ENCODE results near the gene KDELR3. TPM values are rescaled to one million over a fixed set of nuclear protein-coding genes. Genes with fewer than 3 reads are reported as not detected.

KDELR3 gene
- total and polyA plus RNA-seq, 2 donors (not counting 3 experiments of a cell fraction or from before 2014, with no cell fraction given): 28.6 to 61.3 TPM

- H3K9me3 ChIP-seq (replicated peaks; ENCODE audit: control insufficient read depth, insufficient read depth, low read length): no peaks in the 10 kb centered on the region
- ChIA-PET POLR2A (no interaction called here), CTCF (no interaction called here)
- no peak overlapping the region for H2AFZ ChIP-seq (ENCODE audit: low read depth, low read length)
- TF ChIP-seq FOS (IDR thresholded peaks at IDR 0.05; ENCODE audit: borderline replicate concordance, insufficient read depth, low read length) (no peak), MYC (IDR thresholded peaks at IDR 0.05; ENCODE audit: low read depth, low read length) (no peak), POLR2AphosphoS5 (IDR thresholded peaks at IDR 0.05; ENCODE audit: insufficient read depth, low read depth, low read length) (no peak), GATA2 (IDR thresholded peaks at IDR 0.05; ENCODE audit: insufficient read depth, insufficient read length, low read depth, low read length) (no peak), EZH2 (IDR thresholded peaks at IDR 0.05; ENCODE audit: borderline replicate concordance, low read depth, low read length, severe bottlenecking) (no peak), POLR2A (IDR thresholded peaks at IDR 0.05; ENCODE audit: low read depth, low read length) (no peak), CTCF (IDR thresholded peaks at IDR 0.05; ENCODE audit: extremely low read depth in 1 of 2, insufficient read depth in 1 of 2, low read depth in 1 of 2, low read length in 2 of 2) (no peak), JUN (IDR thresholded peaks at IDR 0.05; ENCODE audit: borderline replicate concordance, insufficient read depth, insufficient read length, low read depth) (no peak), MAX (IDR thresholded peaks at IDR 0.05; ENCODE audit: insufficient read depth, insufficient read length) (no peak)
- intact Hi-C loops (cut with micrococcal nuclease): no loop called here
- FAIRE-seq (no peak), DNase-seq (ENCODE audit: low read depth, low spot score) (no peak)
- H3K4me1 ChIP-seq (ENCODE audit: control insufficient read depth, extremely low read depth, insufficient read depth, low read length): peaks cover under 1% of the 10 kb centered on the region
- H3K9ac ChIP-seq (replicated peaks; ENCODE audit: extremely low read depth, insufficient read depth, low read length): no peak overlapping the region
- H4K20me1 ChIP-seq (replicated peaks; ENCODE audit: control insufficient read depth, extremely low read depth, insufficient read depth, low read length): no peaks in the 10 kb centered on the region
- no TSS peak for BruUV-seq (replicated peaks)
- no peak overlapping the region for H3K27ac ChIP-seq (ENCODE audit: insufficient read depth, low read depth, low read length)
- no peaks in the 10 kb centered on the region for H3K36me3 ChIP-seq (ENCODE audit: control insufficient read depth in 2 of 2, extremely low read depth in 1 of 2, insufficient read depth in 2 of 2, low read length in 2 of 2)
- H3K79me2 ChIP-seq (ENCODE audit: control insufficient read depth, insufficient read depth, low read length): no peaks in the 10 kb centered on the region
- H3K4me2 ChIP-seq (ENCODE audit: insufficient read depth, low read length): no peak overlapping the region
- H3K9me1 ChIP-seq (replicated peaks; ENCODE audit: control insufficient read depth, extremely low read depth, insufficient read depth, low read length): no peaks in the 10 kb centered on the region
- dilution Hi-C loops (cut with MboI; ENCODE audit: extremely low pct_ligation_motif_present, low sequenced_read_pairs): no loop called here
- no peak overlapping the region for H3K4me3 ChIP-seq (replicated peaks in 1 of 3; ENCODE audit: insufficient read depth in 1 of 3, low read depth in 1 of 3, low read length in 3 of 3)
- H3K27me3 ChIP-seq (ENCODE audit: control insufficient read depth in 2 of 2, insufficient read depth in 2 of 2, low read length in 2 of 2): no peaks in the 10 kb centered on the region
Observed at GRCh38 chr22:38474003-38474607, 6.2 kb downstream of the KDELR3 start.

All from endothelial cell of umbilical vein (primary cell).